HCT116 (cell line): ENCODE measurements around the gene CARD8. TPM values are rescaled to one million over a fixed set of nuclear protein-coding genes. Genes with fewer than 3 reads are reported as not detected.
"Not testable (repeated sequence)": the region's sequence is repeated elsewhere in the genome, so short reads cannot be mapped to it uniquely, and the experiment has no call there.

Source experiments
- ATAC-seq: fragments of 200-7000 bp; cut with Tn5 transposase; 2 replicates; pipeline ENCODE4 v1.9.1; 2020; ENCODE audit warnings: mild to moderate bottlenecking, moderate library complexity
- BruUV-seq: library from RNA; stranded (reverse); fragments of 400-500 nt; replicated peaks from 2 replicates; lab custom pipeline; 2021; lab: Mats Ljungman, UMichigan
- CTCF ChIA-PET: fragments of 300-600 bp; sonication (Branson Sonifier 250); formaldehyde crosslinking; loops from one replicate; lab custom pipeline; 2021; ENCODE audit warnings: antibody characterized with exemption; lab: Charles Lee
- POLR2A ChIA-PET: fragments of 300-600, 350-600 bp; sonication (Branson Sonifier 250); formaldehyde crosslinking; loops from one replicate; lab custom pipeline; 2021; ENCODE audit warnings: antibody characterized with exemption; lab: Charles Lee
- RAD21 ChIA-PET, 2 experiments: fragments of 300-600 bp; sonication (Branson Sonifier 250); formaldehyde crosslinking; loops; one replicate each; lab custom pipeline; 2023; ENCODE audit warnings: low total read pairs in 2 of 2; ENCODE audit not compliant: uncharacterized antibody in 2 of 2, unreplicated experiment in 2 of 2, low non-redundant PET in 1 of 2; lab: Charles Lee
- DNase-seq: peaks from one replicate; pipeline ENCODE4 v3.0.0-alpha.2; 2010; ENCODE audit warnings: low read depth, low spot score
- H2AFZ ChIP-seq: fragments of 200-600 bp; shearing (Covaris generic), sonication (generic); 2 replicates; pipeline ENCODE4 v1.6.1; 2017; ENCODE audit warnings: low read depth, mixed run types, mixed read lengths, antibody characterized with exemption, low read length; ENCODE audit not compliant: poor library complexity, severe bottlenecking
- H3K27ac ChIP-seq: 2 replicates; pipeline ENCODE4 v1.5.1; 2012; ENCODE audit warnings: low read depth, low read length
- H3K27me3 ChIP-seq: fragments of 200-600 bp; sonication (generic); 2 replicates; pipeline ENCODE4 v1.6.1; 2016; ENCODE audit warnings: mixed run types, low read length, mixed read lengths; ENCODE audit not compliant: insufficient read depth
- H3K36me3 ChIP-seq, 2 experiments: fragments of 200-500 bp in 1 of 2; fragments of 200-600 bp in 1 of 2; sonication (Bioruptor generic) in 1 of 2; sonication (generic) in 1 of 2; 2 replicates each; pipeline versions ENCODE4 v1.5.1 to v1.6.1; 2014 to 2016; ENCODE audit warnings: low read length in 2 of 2, inconsistent platforms in 1 of 2, mixed read lengths in 1 of 2, mixed run types in 1 of 2; ENCODE audit not compliant: insufficient read depth in 2 of 2, control insufficient read depth in 1 of 2
- H3K4me1 ChIP-seq, 2 experiments: fragments of 200-600 bp in 1 of 2; sonication (generic) in 1 of 2; 2 replicates each; pipeline versions ENCODE4 v1.5.1 to v1.6.1; 2012 to 2017; ENCODE audit warnings: low read length in 2 of 2, inconsistent platforms in 1 of 2, mild to moderate bottlenecking in 1 of 2, mixed read lengths in 1 of 2, mixed run types in 1 of 2, moderate library complexity in 1 of 2; ENCODE audit not compliant: insufficient read depth in 2 of 2, control insufficient read depth in 1 of 2
- H3K4me2 ChIP-seq: fragments of 200-600 bp; sonication (generic); 2 replicates; pipeline ENCODE4 v1.6.1; 2017; ENCODE audit warnings: mixed run types, low read length, mixed read lengths
- H3K4me3 ChIP-seq, 2 experiments: fragments of 200-600 bp in 1 of 2; sonication (generic) in 1 of 2; replicated peaks in 1 of 2; 2 replicates each; pipeline ENCODE4 v1.5.1; 2011 to 2016; ENCODE audit warnings: low read length in 2 of 2, control low read depth in 1 of 2, low read depth in 1 of 2, mild to moderate bottlenecking in 1 of 2, mixed read lengths in 1 of 2, mixed run types in 1 of 2
- H3K79me2 ChIP-seq: fragments of 200-600 bp; sonication (generic); 2 replicates; pipeline ENCODE4 v1.6.1; 2017; ENCODE audit warnings: mild to moderate bottlenecking, mixed run types, low read length, moderate library complexity, mixed read lengths; ENCODE audit not compliant: insufficient read depth
- H3K9ac ChIP-seq: fragments of 200-600 bp; sonication (generic); 2 replicates; pipeline ENCODE4 v1.6.1; 2016; ENCODE audit warnings: low read length, mixed read lengths
- H3K9me2 ChIP-seq: fragments of 200-600 bp; sonication (generic), shearing (Covaris generic); 2 replicates; pipeline ENCODE4 v1.6.1; 2017; ENCODE audit warnings: mixed run types, mild to moderate bottlenecking, moderate library complexity; ENCODE audit not compliant: insufficient read depth
- H3K9me3 ChIP-seq, 2 experiments: fragments of 200-500 bp in 1 of 2; fragments of 200-600 bp in 1 of 2; sonication (Bioruptor generic) in 1 of 2; sonication (generic) in 1 of 2; 2 replicates each; pipeline ENCODE4 v1.6.1; 2014 to 2017; ENCODE audit warnings: low read length in 2 of 2, mixed read lengths in 2 of 2, inconsistent platforms in 1 of 2, low read depth in 1 of 2, mild to moderate bottlenecking in 1 of 2, mixed run types in 1 of 2, moderate library complexity in 1 of 2; ENCODE audit not compliant: control insufficient read depth in 1 of 2, insufficient read depth in 1 of 2
- H4K20me1 ChIP-seq: fragments of 200-600 bp; sonication (generic), shearing (Covaris generic); 2 replicates; pipeline ENCODE4 v1.6.1; 2017; ENCODE audit warnings: mixed run types, mild to moderate bottlenecking, moderate library complexity; ENCODE audit not compliant: insufficient read depth
- CBX3 ChIP-seq: IDR thresholded peaks from 2 replicates; pipeline ENCODE4 v1.6.1; 2012; ENCODE audit warnings: low read depth
- CEBPB ChIP-seq: IDR thresholded peaks from 2 replicates; pipeline ENCODE4 v1.6.1; 2012; ENCODE audit warnings: low read depth
- CTCF ChIP-seq, 3 experiments: fragments of 200-600 bp in 1 of 3; sonication (generic) in 1 of 3; IDR thresholded peaks in 2 of 3; conservative IDR thresholded peaks in 1 of 3; 2 replicates each; pipeline ENCODE4 v1.5.1; 2012 to 2017; ENCODE audit warnings: low read depth in 2 of 3, low read length in 2 of 3, antibody characterized with exemption in 1 of 3, borderline replicate concordance in 1 of 3, control low read depth in 1 of 3, mild to moderate bottlenecking in 1 of 3, mixed read lengths in 1 of 3, mixed run types in 1 of 3, moderate library complexity in 1 of 3; ENCODE audit not compliant: insufficient read depth in 1 of 3
- ELF1 ChIP-seq: IDR thresholded peaks from 2 replicates; pipeline ENCODE4 v1.6.1; 2012; ENCODE audit warnings: low read depth, borderline replicate concordance
- EZH2 ChIP-seq: fragments of 200-600 bp; sonication (generic); IDR thresholded peaks from 2 replicates; pipeline ENCODE4 v1.6.1; 2017; ENCODE audit warnings: antibody characterized with exemption, mixed run types
- EZH2phosphoT487 ChIP-seq: fragments of 200-600 bp; IDR thresholded peaks from 2 replicates; pipeline ENCODE4 v1.6.1; 2018; ENCODE audit warnings: antibody characterized with exemption, borderline replicate concordance
- FOSL1 ChIP-seq: IDR thresholded peaks from 2 replicates; pipeline ENCODE4 v1.6.1; 2012; ENCODE audit warnings: low read depth
- JUND ChIP-seq: IDR thresholded peaks from 2 replicates; pipeline ENCODE4 v1.6.1; 2012
- MAX ChIP-seq: IDR thresholded peaks from 2 replicates; pipeline ENCODE4 v1.6.1; 2012
- POLR2AphosphoS5 ChIP-seq: IDR thresholded peaks from 2 replicates; pipeline ENCODE4 v1.6.1; 2011; ENCODE audit warnings: mild to moderate bottlenecking, low read depth, low read length, moderate library complexity
- RAD21 ChIP-seq: IDR thresholded peaks from 2 replicates; pipeline ENCODE4 v1.6.1; 2012; ENCODE audit warnings: low read depth, mild to moderate bottlenecking
- SIN3A ChIP-seq: IDR thresholded peaks from 2 replicates; pipeline ENCODE4 v1.6.1; 2012; ENCODE audit warnings: low read depth
- SRF ChIP-seq: IDR thresholded peaks from 2 replicates; pipeline ENCODE4 v1.6.1; 2012; ENCODE audit warnings: low read depth
- ZBTB33 ChIP-seq: IDR thresholded peaks from 2 replicates; pipeline ENCODE4 v1.6.1; 2011; ENCODE audit warnings: mild to moderate bottlenecking, low read length, moderate library complexity; ENCODE audit not compliant: insufficient replicate concordance; ENCODE audit errors: extremely low read depth
- ZFX ChIP-seq: fragments of 450-650 bp; IDR thresholded peaks from 2 replicates; pipeline ENCODE4 v1.6.1; 2017
- intact Hi-C: fragments of 100-400 bp; cut with micrococcal nuclease; formaldehyde crosslinking; loops from 2 replicates; pipeline ENCODE4 v1.10.0; 2022
- total RNA-seq: library from RNA; stranded (reverse); gene quantifications from one replicate; pipeline ENCODE4 v1.2.1, GENCODE V29; 2021; ENCODE audit not compliant: unreplicated experiment

CARD8 gene
- total RNA-seq, 1 experiment from 2014 or later: 17.5 TPM

- H3K4me2 ChIP-seq, ATAC-seq, H4K20me1 ChIP-seq, H3K9ac ChIP-seq, H3K36me3 ChIP-seq, H3K79me2 ChIP-seq, RAD21 ChIA-PET, H3K9me3 ChIP-seq, H3K9me2 ChIP-seq, POLR2A ChIA-PET, H3K4me3 ChIP-seq, DNase-seq, BruUV-seq, H3K27me3 ChIP-seq, H2AFZ ChIP-seq, H3K27ac ChIP-seq: not testable (repeated sequence)
- peaks cover 3 to 11% of the 10 kb centered on the region in 2 experiments; a peak in 2 of 4 replicates for H3K4me1 ChIP-seq
- intact Hi-C loops: loop anchor here (1.0 kb wide), 1 partner anchor 152 kb away; no protein-coding TSS in a partner anchor
- CTCF ChIA-PET: interaction anchor here (2.4 kb wide), 1 partner anchor 56 kb away, joined by 8 read pairs; no protein-coding TSS in a partner anchor
Observed at GRCh38 chr19:48258992-48259391, 3.3 kb upstream of the CARD8 start.

GRCh38 chr19:48258350-48258749 lies 2.6 kb upstream of the CARD8 start:
- RAD21 ChIA-PET: no interaction called here
- Histone ChIP-seq H3K4me1 (peaks cover 3 to 11% of the 10 kb centered on the region in 2 experiments; a peak in 2 of 4 replicates), H3K9me3 (no peaks in the 10 kb centered on the region), H3K9me2 (no peaks in the 10 kb centered on the region), H3K79me2 (no peaks in the 10 kb centered on the region), H2AFZ (no peak overlapping the region), H3K4me2 (no peak overlapping the region), H4K20me1 (no peaks in the 10 kb centered on the region), H3K27ac (no peak overlapping the region), H3K4me3 (no peak overlapping the region), H3K9ac (no peak overlapping the region), H3K27me3 (no peaks in the 10 kb centered on the region), H3K36me3 (no peaks in the 10 kb centered on the region)
- POLR2A ChIA-PET: no interaction called here
- intact Hi-C loops: no loop called here
- ATAC-seq (no peak), DNase-seq (no peak)
- CTCF ChIA-PET: no interaction called here
- BruUV-seq: no TSS peak
- TF ChIP-seq FOSL1: no peak
- TF ChIP-seq MAX: no peak
- TF ChIP-seq SRF: no peak
- TF ChIP-seq ELF1: no peak
- no peak for TF ChIP-seq JUND
- TF ChIP-seq ZFX: no peak
- TF ChIP-seq EZH2: no peak
- TF ChIP-seq RAD21: no peak
- TF ChIP-seq CEBPB: no peak
- TF ChIP-seq CTCF (IDR thresholded peaks at IDR 0.05 in 2 of 3, conservative IDR thresholded peaks at IDR 0.05 in 1 of 3; ENCODE audit: borderline replicate concordance in 1 of 3, insufficient read depth in 1 of 3, low read depth in 2 of 3, low read length in 2 of 3): no peak
- no peak for TF ChIP-seq EZH2phosphoT487
- TF ChIP-seq CBX3: no peak
- no peak for TF ChIP-seq SIN3A
- TF ChIP-seq ZBTB33: no peak
- no peak for TF ChIP-seq POLR2AphosphoS5
